NCI-H2029 treated with DMSO at 0.1 percent for 48 hours (cell line): ENCODE measurements around the gene MANSC4.

Experiments
- DNase-seq: peaks from one replicate; lab custom pipeline; 2025; lab: John Stamatoyannopoulos, UW

MANSC4 gene

DNA sequence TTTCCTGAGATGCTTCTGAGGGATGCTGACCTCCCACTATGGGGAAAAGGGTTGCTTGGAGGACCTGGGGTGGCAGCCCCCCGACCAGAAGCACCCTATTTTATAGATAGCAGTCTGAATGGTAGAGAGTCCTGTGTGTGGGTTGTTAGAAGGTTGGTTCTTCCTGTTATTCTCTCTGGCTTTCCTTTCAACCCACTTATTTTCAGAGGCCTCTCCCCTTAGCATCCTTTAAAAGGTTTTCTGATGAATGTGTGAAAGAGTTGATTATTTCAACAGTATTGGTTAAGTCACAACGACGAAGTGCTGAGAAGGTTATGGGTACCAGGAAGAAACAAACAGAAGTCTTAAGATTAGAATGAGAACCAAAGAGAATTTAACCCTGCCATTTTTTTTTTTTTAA is 20.8 kb upstream of the MANSC4 start:
- DNase-seq: no peak

DNA sequence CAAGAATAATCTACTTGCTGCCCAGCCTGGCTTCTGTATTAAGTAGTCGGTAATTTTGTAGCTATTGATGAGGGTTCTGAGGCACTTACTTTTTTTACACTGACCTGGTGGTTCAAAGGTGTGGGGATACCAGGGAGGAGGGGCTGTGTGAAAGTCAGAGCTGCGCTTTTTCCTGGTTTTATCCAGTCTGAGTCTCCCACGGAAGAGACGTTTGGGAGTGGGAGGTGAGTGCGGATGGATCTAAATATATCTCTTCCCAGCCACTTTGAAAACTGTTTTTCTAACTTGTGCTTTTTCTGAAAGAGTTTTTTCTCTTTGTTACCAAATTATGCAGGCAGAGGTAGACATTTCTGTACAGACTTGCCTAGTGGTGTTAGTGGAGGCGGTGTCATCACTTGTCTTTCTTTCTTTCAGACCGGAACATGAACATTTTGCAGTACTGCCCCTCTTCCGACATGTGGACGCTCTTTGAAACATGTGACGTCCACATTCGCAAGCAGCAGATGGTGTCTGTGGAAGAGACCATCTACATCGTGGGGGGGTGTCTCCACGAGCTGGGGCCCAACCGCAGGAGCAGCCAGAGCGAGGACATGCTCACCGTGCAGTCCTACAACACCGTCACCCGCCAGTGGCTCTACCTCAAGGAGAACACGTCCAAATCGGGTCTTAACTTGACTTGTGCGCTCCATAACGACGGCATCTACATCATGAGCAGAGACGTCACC is 17.4 kb upstream of the MANSC4 start:
- no peak for DNase-seq

DNA sequence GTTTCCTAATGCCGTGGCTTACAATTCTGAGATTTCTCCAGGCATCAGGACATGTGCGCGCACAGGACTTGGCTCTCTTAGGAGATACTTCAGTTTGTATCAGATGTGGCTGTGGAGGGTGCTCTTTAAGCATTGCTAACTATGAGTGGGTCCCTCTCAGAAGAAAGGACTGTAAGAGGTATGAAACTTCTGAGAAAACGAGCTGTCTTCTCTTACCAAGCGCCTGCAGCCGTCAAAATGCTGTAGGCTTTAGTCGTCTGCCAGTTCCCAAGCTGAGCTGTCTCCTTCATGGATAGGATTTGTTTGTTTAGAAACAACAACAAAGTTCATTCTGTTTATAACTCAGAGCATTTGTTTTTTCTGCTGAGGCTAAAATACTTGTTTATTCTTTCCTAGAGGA is 16.1 kb upstream of the MANSC4 start:
- DNase-seq: no peak

DNA sequence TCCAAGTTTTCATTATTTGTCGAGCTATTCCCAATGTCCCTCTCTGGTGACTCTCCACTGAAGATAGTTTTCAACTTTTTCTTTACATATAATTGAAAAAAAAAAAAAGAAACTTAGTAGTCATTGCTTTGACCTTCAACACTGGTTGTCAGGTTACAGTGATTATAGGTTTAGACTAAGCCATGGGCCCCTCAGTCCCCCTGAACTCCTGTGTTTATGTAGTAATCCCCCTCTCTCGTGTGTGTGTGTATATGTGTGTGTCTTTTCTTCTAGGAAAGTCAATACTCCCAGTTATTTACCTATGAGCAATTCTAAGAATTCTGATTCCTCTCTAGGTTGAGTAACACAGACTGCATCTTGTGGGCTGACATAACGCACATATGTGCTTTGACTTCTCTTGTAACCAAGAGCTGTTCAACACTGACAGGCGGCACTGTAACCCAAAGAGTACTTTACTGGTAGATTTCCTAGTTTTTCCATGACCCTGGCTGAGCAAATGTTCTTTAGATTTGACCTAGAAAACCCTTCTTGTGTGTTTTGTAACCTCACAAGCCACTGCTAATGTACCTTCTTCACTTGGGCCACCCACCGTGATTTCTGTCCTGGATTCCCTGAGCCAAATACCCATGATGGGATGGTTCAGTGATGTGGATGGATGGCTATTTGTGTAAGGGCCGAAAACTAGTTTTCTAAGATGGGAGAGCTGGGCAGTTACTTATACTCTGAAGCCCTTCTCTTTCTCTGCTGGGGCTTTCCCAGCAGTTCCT is 15.0 kb upstream of the MANSC4 start:
- no peak for DNase-seq

DNA sequence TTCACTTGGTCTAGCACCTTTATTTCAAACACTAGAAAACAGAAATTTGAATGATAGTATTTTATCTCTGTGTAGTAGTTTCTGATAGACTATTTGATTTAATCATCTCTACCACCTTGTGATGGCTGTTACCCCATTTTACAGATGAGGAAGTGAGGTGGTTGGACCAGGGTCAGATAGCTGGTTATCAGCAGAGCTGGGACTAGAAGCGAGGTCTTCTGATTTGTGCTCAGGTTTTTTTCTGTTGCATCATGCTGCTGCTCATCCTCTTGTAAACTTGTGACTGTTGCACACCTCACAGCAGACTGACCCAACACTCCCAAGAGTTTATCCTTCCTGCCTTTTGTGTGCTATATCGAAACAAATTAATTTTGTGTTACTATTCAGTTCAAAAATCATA is 10.1 kb upstream of the MANSC4 start:
- DNase-seq: no peak

DNA sequence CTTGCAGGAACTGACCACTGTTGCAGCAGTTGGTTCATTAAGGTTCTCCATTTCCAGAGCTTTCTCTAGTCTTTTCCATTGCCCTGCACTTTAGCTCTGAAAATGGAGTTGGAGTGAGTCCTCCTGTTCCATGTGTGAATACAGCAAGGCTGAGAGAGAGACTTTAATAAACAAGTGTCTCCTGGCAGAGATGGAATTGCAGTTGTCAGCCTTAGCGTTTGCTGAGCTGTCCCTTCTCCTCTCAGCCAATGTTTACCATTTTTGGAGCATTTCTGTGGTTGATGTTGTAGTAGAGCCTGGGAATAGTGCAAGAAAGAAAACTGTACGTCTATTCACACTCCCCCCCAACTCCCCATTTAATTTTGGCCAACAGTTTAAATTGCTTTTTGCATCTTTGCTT is 7.5 kb upstream of the MANSC4 start:
- no peak for DNase-seq

DNA sequence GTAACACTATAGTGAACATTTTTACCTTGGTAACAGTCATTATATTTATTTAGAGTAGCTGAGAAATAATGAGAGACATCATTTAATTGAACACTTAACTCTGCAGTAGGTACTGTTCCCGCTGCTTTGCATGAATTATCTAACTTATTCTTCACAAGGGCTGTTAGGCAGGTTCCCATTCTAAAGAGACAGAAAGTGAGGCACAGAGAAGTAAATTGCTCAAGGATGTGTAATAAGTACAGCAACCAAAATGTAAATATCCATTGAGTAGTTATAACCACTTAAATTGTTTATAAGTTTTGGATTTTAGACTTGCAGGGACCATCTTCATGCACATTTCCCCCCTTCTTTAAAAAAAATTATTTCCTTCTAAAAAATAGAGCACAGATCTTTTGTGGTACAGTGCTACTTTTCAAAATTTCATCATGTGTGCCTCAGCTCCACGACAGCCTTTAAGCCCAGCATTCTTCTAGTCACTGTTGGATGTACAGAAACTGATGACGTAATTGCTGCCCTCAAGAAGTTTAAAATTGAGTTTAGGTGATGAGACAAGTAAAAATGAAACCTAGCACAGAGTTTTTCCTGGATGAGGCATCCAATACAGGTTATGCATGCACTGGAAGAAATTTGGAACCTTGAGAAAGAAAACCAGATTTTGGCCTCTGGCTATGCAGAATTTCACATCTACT is 6.0 kb upstream of the MANSC4 start:
- DNase-seq: no peak

DNA sequence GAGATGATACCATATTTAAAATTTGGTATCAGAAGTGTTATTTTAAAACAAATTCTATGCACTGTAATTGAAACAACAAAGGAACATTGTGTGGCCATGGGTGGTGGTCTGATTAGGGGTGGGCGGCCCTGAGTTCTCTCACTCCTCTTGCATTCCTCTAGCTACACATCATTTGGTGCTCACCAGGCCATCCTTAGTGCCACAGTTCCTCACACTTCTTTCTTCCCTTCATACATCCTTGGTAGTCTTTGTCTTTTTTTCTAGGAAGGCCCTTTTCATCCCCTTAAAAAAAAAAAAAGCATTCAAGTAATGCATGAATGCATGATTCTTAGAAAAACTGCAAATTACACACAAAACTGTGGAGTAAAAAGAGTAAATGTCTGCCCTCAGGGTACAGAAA is 2.4 kb upstream of the MANSC4 start:
- no peak for DNase-seq

DNA sequence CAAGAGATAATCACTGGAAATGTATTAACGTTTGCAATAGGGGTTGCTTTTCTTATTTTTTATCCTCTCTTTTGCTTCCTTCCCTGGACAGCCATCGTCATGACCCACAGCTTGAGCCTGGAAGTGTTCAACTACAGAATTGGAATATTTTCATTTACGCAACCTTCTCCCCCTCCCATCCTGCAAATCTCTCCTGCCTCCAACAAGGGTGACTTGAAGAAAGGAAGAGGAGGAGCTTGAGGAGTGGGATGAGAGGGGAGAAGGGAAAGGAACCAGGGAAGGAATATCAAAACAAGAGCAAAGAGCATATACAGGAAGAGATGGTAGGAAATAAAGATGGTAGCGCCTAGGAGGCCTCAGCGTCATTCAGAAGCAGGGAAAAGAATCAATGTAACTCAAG is 1.6 kb upstream of the MANSC4 start:
- DNase-seq: no peak

DNA sequence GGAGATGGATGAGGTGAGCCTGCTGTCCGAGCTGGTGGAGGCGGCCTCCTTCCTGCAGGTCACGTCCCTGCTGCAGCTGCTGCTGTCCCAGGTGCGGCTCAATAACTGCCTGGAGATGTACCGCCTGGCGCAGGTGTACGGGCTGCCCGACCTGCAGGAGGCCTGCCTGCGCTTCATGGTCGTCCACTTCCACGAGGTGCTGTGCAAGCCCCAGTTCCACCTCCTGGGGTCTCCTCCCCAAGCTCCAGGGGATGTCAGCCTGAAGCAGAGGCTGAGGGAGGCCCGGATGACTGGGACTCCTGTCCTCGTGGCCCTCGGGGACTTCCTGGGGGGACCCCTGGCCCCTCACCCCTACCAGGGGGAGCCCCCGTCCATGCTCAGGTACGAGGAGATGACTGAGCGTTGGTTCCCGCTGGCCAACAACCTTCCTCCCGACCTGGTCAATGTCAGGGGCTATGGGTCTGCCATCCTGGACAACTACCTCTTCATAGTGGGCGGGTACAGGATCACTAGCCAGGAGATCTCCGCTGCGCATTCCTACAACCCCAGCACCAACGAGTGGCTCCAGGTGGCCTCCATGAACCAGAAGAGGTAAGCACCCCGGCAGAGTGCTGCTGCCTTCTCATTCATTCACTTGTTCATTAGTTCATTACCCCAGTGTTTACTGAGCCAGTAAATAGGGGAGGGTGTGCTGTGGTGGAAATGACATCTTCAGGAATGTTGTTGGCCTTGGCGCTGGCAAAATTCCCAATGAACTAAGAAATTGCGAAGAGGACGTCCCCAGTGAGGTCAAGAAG is 774 bp upstream of the MANSC4 start:
- DNase-seq: peak; percentile 41

DNA sequence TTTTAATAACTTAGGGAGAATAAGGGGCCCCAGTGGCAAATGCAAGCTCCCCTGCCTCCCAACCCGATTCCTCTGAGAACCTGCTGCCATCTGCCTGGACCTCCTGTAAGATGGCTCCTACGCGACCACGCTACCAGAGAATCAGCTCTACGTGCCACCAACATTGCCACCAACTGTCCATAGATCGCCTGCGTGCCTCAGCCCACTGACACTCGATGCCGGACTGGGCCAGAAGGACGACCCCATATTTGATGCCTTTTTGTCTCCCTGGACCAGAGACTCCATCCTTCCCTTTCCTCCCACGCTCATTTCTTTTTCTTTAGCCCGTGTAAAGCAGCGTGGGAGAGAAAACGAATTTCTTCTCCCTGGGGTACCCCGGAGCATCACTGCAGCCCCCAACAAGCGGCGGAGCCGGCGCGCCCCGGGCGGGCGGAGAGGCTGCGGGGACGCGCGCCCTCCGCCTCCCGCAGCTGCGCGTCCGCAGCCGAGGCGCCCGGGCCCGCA is 568 bp downstream of the MANSC4 start:
- no peak for DNase-seq

DNA sequence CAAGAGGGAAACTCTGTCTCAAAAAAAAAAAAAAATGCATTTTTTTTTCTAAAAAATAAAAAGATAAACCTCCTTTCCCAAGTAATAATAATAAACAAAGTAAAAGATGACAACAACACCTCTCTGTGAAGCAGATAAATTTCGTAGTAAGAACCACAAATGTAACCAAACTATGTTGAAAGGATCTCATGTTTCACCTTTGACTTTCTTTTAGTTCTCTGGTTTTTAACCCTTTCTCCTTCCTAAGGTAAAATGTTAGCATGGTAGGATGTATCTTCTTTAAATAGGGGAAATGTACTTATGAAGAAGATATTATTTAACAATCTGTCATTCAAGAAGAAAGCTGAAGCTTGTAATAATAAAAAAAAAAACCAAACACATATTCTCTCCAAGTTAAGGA is 1.8 kb downstream of the MANSC4 start:
- DNase-seq: no peak

DNA sequence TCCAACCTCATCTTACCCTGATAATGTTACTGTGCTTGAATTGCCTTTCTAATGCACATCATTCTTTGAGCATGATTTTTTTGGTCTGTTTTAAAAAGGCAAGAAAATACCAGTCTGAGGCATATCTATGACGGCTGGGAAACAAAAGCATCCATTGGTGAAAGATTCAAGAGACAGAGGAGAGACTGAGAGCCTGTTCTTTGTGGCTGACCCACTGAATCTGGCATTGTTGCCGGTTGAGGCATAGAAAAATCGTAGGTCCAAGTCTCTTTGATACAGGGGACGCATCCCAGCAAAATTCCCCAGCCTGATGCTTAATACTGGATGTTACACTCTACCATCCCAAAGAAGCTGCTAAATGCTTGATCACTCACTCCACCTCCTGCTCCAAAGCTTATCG is 2.9 kb downstream of the MANSC4 start:
- DNase-seq: no peak

DNA sequence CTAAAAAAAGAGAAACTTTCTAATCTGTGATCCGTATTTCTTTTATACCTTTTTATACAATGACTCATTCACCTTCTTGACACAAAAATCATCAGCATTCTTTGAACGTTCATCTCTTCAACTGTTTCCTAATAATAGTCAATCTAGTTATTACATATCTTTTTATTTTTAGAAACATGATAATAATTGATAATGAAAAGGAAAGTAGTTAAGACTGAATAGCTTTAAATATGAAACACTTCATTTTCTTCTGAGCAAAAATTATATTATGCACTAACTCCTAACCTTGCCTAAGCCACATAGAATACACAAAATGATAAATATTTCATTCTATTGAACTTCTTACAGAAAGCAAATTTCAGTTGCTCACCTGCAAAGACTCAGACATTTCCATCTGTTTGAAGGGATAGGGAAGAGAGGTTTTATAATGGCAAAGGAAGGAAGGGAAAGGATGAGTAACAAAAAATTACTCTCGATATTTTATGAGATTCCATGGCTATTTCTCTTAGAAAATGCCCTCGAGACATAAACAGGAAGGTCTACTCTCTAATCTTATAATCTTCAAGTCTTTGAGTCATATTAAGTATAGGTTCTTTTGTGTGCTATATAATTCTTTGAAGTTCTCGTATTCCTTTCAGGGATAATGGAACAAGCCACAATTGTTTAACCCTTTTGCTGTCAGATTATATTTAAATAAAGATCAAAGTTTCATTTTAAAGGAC is 7.5 kb downstream of the MANSC4 start:
- DNase-seq: no peak

DNA sequence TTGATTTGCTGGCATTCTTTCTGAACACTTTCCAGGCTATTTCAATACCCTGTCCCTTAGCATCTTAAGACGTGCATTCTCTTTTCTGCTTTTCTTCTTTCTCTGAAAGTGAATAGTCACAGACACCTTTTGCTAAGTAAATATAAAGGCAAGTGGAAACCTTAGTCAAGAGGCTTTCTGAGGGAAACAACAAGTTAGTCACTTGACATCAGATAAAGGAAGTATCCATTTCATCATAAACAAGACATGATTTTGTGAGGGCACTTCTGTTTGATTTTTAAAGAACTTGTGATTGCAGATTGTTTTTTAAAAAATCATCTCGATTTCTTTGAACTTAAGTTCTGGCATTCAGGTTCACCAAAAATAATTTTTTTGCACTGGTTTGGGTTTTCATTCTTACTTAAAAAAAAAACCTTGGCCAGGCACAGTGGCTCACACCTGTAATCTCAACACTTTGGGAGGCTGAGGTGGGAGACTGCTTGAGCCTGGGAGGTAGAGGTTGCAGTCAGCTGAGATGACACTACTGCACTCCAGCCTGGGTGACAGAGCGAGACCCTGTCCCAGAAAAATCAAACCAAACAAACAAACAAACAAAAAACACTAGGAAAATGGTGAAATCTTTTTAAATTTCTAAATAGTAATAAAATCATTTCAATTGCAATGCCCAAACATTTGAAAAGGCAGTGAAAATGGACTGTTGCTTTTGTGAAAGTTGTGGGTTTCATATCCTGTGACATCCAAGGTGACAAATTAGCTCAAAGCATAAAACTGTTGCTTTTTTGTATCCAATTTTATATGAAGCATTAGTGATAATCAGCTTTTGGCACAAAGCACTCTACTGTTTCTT is 8.3 kb downstream of the MANSC4 start:
- no peak for DNase-seq

DNA sequence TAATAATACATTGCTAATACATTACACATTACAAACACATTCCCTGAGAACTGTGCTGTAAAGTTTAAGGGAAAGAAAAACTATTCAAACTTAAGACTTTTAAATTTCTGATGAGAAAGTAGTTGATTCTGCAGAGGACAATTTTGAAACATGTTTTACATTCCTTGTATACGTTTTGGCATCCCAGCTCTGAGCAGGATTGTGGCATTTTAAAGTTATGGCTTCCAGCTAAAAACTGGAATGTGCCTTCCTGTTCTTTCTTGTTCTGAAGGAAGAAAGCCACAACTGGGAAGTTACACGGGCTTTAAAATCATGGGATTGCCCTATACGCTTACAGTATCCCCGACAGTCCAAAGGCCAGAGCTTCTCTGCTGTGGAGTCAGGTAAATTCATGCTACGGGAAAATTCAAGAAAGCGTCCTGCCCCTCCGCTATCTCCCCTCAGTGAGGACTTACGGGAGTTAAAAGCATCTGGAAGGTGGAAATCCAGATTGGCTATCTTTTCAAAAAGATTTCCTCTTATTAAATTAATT is 10.8 kb downstream of the MANSC4 start:
- no peak for DNase-seq

DNA sequence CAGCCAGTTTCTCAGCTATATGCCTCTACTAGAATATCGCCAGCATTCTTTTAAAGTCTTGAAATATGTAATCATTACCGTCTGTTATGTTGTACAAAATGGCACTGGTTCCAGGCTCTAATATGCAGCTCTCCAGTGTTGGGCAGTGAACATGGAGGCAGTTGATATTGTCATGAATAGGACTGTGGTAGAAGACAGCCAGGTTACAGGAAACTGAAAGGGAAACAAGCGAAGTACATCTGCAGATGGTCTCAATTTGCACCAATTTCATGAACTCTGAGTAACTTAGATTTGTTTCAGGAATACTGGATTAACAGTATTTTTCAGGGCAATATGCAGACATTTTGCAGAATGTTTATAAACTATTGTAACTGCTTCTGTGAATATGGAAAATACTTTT is 13.4 kb downstream of the MANSC4 start:
- no peak for DNase-seq

DNA sequence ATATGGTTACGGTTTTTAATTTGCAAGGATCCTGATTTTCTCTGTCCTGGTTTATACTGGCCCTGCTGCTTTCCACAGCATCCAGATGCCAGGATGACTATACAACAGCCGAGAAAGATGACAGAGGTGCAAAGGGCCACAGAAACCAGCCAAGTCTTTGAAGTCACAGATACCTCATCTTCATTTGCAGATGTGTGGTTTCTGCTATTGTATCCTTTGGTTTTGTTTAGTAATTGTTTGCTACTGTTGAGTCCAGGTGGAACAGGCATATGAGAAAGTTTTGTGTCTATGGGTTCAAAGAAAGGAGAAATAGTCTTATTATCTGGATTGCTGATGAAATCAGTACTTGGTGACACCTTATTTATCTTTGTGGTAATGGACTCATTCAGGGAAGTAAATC is 17.3 kb downstream of the MANSC4 start:
- DNase-seq: no peak

DNA sequence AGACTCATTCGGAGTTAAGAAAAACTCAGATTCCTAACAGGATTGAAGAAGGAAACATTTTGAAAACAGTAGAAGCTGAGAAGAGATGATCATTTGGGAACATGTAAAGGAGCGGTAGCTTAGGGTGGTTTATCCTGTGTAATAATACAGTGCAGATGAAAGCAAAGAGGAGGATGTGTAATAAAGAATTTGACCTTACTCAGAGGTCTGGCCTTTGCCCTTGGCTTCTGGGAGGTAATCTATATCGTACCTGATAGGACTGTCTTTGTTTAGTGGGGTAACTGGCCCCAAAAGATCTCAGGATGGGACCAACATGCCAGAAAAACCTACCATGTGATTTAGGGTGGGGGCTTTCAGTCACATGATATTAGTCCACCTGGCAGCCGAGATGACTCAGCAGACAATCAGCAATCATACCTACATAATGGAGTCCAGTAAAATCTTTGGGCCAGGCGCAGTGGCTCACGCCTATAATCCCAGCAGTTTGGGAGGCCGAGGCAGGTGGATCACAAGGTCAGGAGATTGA is 23.3 kb downstream of the MANSC4 start:
- no peak for DNase-seq

DNA sequence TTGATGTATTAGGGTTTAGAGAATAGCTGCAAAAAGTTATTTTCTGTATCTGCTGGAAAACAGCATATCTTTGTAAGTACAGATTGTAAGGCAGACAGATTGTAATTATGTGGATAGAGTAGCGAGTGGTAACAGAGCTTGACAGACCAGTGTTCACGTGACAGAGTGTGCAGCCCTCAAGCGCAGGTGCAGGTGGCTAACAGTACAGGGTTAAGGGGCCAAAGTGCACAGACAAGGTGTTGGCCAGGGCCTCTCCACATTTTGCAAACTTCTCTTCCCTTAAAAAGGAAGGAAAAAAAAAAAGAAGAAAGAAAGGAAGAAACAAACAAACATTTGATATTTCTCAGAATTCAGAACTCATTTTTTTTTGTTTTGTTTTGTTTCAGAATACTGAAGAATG is 25.2 kb downstream of the MANSC4 start:
- DNase-seq: no peak
